Measurements from ENCODE around the gene ERP44.

GRCh38 chr9:100011062-100011681 is 87.6 kb downstream of the ERP44 start:
- peak in 4 of 5 experiments; percentile 15 to 46 (median 32) for TF ChIP-seq CTCF (IDR thresholded peaks at IDR 0.05 in 4 of 5, conservative IDR thresholded peaks at IDR 0.05 in 1 of 5)
- no peak for TF ChIP-seq POLR2A (IDR thresholded peaks at IDR 0.05)
